GM23338 (cell line): ENCODE measurements around the gene MCTP1. TPM values are rescaled to one million over a fixed set of nuclear protein-coding genes. Genes with fewer than 3 reads are reported as not detected.

Experiments
- ATAC-seq: fragments of 200-7000 bp; cut with Tn5 transposase; 3 replicates; pipeline ENCODE4 v1.9.1; 2020
- DNase-seq: peaks from one replicate; pipeline ENCODE4 v3.0.0-alpha.2; 2015; ENCODE audit warnings: low spot score
- H2AFZ ChIP-seq: fragments of 200-600 bp; sonication (generic); 2 replicates; pipeline ENCODE4 v1.8.0; 2016; ENCODE audit warnings: antibody characterized with exemption, mild to moderate bottlenecking, moderate library complexity
- H3F3A ChIP-seq: fragments of 200-600 bp; sonication (generic); replicated peaks from 2 replicates; pipeline ENCODE4 v1.8.0; 2017; ENCODE audit warnings: antibody characterized with exemption, mixed run types, low read depth
- H3K27ac ChIP-seq: fragments of 200-600 bp; sonication (generic); 2 replicates; pipeline ENCODE4 v1.6.1; 2016; ENCODE audit warnings: low read depth
- H3K27me3 ChIP-seq: fragments of 200-600 bp; sonication (generic); 2 replicates; pipeline ENCODE4 v1.8.0; 2016; ENCODE audit warnings: mild to moderate bottlenecking, mixed run types, moderate library complexity; ENCODE audit not compliant: insufficient read depth
- H3K36me3 ChIP-seq: fragments of 200-600 bp; sonication (generic); 2 replicates; pipeline ENCODE4 v1.8.0; 2016; ENCODE audit warnings: mild to moderate bottlenecking; ENCODE audit not compliant: insufficient read depth
- H3K4me1 ChIP-seq: fragments of 200-600 bp; sonication (generic); 2 replicates; pipeline ENCODE4 v1.8.0; 2016; ENCODE audit warnings: mild to moderate bottlenecking, moderate library complexity; ENCODE audit not compliant: insufficient read depth
- H3K4me2 ChIP-seq: fragments of 200-600 bp; sonication (generic); 2 replicates; pipeline ENCODE4 v1.7.1; 2017; ENCODE audit warnings: mixed run types
- H3K4me3 ChIP-seq: fragments of 200-600 bp; sonication (generic); 2 replicates; pipeline ENCODE4 v1.6.1; 2016; ENCODE audit warnings: mixed run types
- H3K79me2 ChIP-seq: fragments of 200-600 bp; sonication (generic); replicated peaks from 2 replicates; pipeline ENCODE4 v1.8.0; 2017; ENCODE audit warnings: mild to moderate bottlenecking; ENCODE audit not compliant: insufficient read depth
- H3K9me2 ChIP-seq: fragments of 200-600 bp; sonication (generic); 2 replicates; pipeline ENCODE4 v1.8.0; 2017; ENCODE audit not compliant: insufficient read depth
- H4K20me1 ChIP-seq: fragments of 200-600 bp; sonication (generic); replicated peaks from 2 replicates; pipeline ENCODE4 v1.8.0; 2017; ENCODE audit warnings: mild to moderate bottlenecking; ENCODE audit not compliant: insufficient read depth
- H3K27ac Mint-ChIP-seq: 2 replicates; pipeline ENCODE4 v1.8.0; 2020; ENCODE audit warnings: inconsistent platforms, mild to moderate bottlenecking, moderate library complexity, mixed read lengths
- H3K27me3 Mint-ChIP-seq: 3 replicates; pipeline ENCODE4 v1.8.0; 2022; ENCODE audit warnings: low read depth, mild to moderate bottlenecking, moderate library complexity, mixed read lengths, inconsistent platforms; ENCODE audit not compliant: insufficient read depth, poor library complexity
- H3K36me3 Mint-ChIP-seq: 3 replicates; pipeline ENCODE4 v1.8.0; 2021; ENCODE audit warnings: low read depth, mild to moderate bottlenecking, inconsistent platforms, moderate library complexity, mixed read lengths
- H3K4me1 Mint-ChIP-seq: 3 replicates; pipeline ENCODE4 v1.8.0; 2020; ENCODE audit warnings: mild to moderate bottlenecking, inconsistent platforms, mixed read lengths
- H3K4me3 Mint-ChIP-seq: 3 replicates; pipeline ENCODE4 v1.8.0; 2021; ENCODE audit warnings: moderate library complexity, mild to moderate bottlenecking, inconsistent platforms, mixed read lengths
- H3K9me3 Mint-ChIP-seq: 3 replicates; pipeline ENCODE4 v1.8.0; 2020; ENCODE audit warnings: moderate library complexity, mild to moderate bottlenecking, inconsistent platforms, mixed read lengths
- CREB1 ChIP-seq: fragments of 250-450 bp; sonication (Bioruptor Pico); IDR thresholded peaks from 2 replicates; pipeline ENCODE4 v1.5.0; 2020; ENCODE audit warnings: low read depth, mild to moderate bottlenecking, moderate library complexity
- EZH2 ChIP-seq: fragments of 200-600 bp; sonication (generic); IDR thresholded peaks from one replicate; pipeline ENCODE4 v1.8.0; 2017; ENCODE audit warnings: antibody characterized with exemption, mild to moderate bottlenecking, low read depth; ENCODE audit not compliant: unreplicated experiment
- EZH2phosphoT487 ChIP-seq: fragments of 200-600 bp; sonication (generic); IDR thresholded peaks from one replicate; pipeline ENCODE4 v1.8.1; 2018; ENCODE audit warnings: antibody characterized with exemption; ENCODE audit not compliant: unreplicated experiment
- JUNB ChIP-seq: IDR thresholded peaks from one replicate; pipeline ENCODE4 v1.6.1; 2016; ENCODE audit warnings: antibody characterized with exemption; ENCODE audit not compliant: unreplicated experiment
- NANOG ChIP-seq: IDR thresholded peaks from 2 replicates; pipeline ENCODE4 v1.6.1; 2016; ENCODE audit warnings: antibody characterized with exemption, borderline replicate concordance
- POLR2AphosphoS5 ChIP-seq: IDR thresholded peaks from 2 replicates; pipeline ENCODE4 v1.6.1; 2016; ENCODE audit warnings: antibody characterized with exemption, low read depth
- STAT1 ChIP-seq: IDR thresholded peaks from one replicate; pipeline ENCODE4 v1.6.1; 2016; ENCODE audit warnings: antibody characterized with exemption; ENCODE audit not compliant: unreplicated experiment
- ZNF114 ChIP-seq: fragments of 250-450 bp; sonication (Bioruptor Pico); IDR thresholded peaks from 2 replicates; pipeline ENCODE4 v1.5.0; 2020; ENCODE audit warnings: mild to moderate bottlenecking, moderate library complexity
- ZNF331 ChIP-seq: fragments of 250-450 bp; sonication (Bioruptor Pico); IDR thresholded peaks from 2 replicates; pipeline ENCODE4 v1.5.0; 2020; ENCODE audit warnings: low read depth, mild to moderate bottlenecking, moderate library complexity
- polyA plus RNA-seq: library from polyadenylated mRNA; unstranded; fragments of >200 nt; fragmentation: Nextera tagmentation; extraction: Ambion mirVana; gene quantifications from 2 replicates; pipeline ENCODE4 v1.2.1, GENCODE V29; 2016
- total RNA-seq: library from RNA; depleted of rRNA; stranded (reverse); fragments of >200 nt; shearing (Covaris generic); gene quantifications from 2 replicates; pipeline ENCODE4 v1.2.3, GENCODE V29; 2014
- TF ChIP-seq, protein P1 (sequence below): IDR thresholded peaks from one replicate; pipeline ENCODE4 v1.6.1; 2018; ENCODE audit warnings: antibody characterized with exemption; ENCODE audit not compliant: unreplicated experiment
- TF ChIP-seq, protein P2 (sequence below): IDR thresholded peaks from 2 replicates; pipeline ENCODE4 v1.6.1; 2016; ENCODE audit warnings: antibody characterized with exemption
- TF ChIP-seq, protein P3 (sequence below), 2 experiments: fragments of 200-600 bp in 1 of 2; sonication (generic) in 1 of 2; conservative IDR thresholded peaks; 2 replicates each; pipeline versions ENCODE4 v1.5.1 to v1.6.1; 2016 to 2017; ENCODE audit warnings: antibody characterized with exemption in 2 of 2, low read depth in 2 of 2, mild to moderate bottlenecking in 2 of 2, moderate library complexity in 1 of 2
- TF ChIP-seq, protein P4 (sequence below): fragments of 250-450 bp; sonication (Bioruptor Pico); IDR thresholded peaks from 2 replicates; pipeline ENCODE4 v1.5.0; 2020; ENCODE audit warnings: mild to moderate bottlenecking, moderate library complexity

The MCTP1 gene
- total and polyA plus RNA-seq, 2 experiments from 2014 or later: 3.7 to 4.2 TPM

DNA sequence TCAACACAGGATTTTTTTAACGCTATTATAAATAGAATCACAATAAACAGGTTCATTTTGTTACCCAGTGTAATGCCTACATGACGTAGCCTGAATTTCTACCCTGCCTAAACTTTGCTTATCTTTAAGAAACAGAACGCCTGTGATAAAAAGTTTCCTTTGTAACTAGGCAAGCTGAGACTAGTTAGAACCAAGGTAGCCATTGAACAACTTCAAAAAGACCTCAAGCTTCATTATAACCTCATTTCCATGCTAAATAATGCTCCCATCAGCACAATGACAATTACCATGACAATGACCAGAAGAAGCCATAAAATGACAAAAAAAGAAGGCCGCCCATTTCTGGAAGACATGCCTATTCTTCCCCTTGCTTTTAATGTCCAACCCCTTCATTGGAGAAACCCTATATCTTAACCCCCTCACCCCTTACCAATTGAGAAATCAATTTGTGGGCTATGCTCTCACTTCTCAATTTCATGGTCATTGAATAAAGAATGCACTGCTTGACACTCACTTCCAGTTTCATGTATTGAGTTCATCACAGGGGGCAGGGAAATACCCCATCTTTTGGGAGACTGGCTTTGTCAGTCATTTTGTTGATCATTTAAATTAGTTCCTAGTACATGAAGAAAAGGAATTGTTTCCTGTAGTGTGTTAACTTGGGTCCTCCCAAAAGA lies 276.8 kb downstream of the MCTP1 start:
- Mint-ChIP-seq H3K27me3 (no peaks in the 10 kb centered on the region), H3K27ac (no peak overlapping the region; the same call in 1 of the 2 replicates), H3K4me3 (no peak overlapping the region)

More for the DNA sequence above, 276.8 kb downstream of the MCTP1 start:
- ATAC-seq (no peak), DNase-seq (no peak)
- TF ChIP-seq, protein P1, sequence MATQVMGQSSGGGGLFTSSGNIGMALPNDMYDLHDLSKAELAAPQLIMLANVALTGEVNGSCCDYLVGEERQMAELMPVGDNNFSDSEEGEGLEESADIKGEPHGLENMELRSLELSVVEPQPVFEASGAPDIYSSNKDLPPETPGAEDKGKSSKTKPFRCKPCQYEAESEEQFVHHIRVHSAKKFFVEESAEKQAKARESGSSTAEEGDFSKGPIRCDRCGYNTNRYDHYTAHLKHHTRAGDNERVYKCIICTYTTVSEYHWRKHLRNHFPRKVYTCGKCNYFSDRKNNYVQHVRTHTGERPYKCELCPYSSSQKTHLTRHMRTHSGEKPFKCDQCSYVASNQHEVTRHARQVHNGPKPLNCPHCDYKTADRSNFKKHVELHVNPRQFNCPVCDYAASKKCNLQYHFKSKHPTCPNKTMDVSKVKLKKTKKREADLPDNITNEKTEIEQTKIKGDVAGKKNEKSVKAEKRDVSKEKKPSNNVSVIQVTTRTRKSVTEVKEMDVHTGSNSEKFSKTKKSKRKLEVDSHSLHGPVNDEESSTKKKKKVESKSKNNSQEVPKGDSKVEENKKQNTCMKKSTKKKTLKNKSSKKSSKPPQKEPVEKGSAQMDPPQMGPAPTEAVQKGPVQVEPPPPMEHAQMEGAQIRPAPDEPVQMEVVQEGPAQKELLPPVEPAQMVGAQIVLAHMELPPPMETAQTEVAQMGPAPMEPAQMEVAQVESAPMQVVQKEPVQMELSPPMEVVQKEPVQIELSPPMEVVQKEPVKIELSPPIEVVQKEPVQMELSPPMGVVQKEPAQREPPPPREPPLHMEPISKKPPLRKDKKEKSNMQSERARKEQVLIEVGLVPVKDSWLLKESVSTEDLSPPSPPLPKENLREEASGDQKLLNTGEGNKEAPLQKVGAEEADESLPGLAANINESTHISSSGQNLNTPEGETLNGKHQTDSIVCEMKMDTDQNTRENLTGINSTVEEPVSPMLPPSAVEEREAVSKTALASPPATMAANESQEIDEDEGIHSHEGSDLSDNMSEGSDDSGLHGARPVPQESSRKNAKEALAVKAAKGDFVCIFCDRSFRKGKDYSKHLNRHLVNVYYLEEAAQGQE: no peak
- no peak for TF ChIP-seq EZH2
- no peak for TF ChIP-seq ZNF331 (CRISPR knock-in tag)
- no peak for TF ChIP-seq CREB1
- no peak for TF ChIP-seq EZH2phosphoT487
- TF ChIP-seq JUNB: no peak
- no peak for TF ChIP-seq NANOG
- TF ChIP-seq, protein P2, sequence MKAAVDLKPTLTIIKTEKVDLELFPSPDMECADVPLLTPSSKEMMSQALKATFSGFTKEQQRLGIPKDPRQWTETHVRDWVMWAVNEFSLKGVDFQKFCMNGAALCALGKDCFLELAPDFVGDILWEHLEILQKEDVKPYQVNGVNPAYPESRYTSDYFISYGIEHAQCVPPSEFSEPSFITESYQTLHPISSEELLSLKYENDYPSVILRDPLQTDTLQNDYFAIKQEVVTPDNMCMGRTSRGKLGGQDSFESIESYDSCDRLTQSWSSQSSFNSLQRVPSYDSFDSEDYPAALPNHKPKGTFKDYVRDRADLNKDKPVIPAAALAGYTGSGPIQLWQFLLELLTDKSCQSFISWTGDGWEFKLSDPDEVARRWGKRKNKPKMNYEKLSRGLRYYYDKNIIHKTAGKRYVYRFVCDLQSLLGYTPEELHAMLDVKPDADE: no peak
- TF ChIP-seq, protein P3, sequence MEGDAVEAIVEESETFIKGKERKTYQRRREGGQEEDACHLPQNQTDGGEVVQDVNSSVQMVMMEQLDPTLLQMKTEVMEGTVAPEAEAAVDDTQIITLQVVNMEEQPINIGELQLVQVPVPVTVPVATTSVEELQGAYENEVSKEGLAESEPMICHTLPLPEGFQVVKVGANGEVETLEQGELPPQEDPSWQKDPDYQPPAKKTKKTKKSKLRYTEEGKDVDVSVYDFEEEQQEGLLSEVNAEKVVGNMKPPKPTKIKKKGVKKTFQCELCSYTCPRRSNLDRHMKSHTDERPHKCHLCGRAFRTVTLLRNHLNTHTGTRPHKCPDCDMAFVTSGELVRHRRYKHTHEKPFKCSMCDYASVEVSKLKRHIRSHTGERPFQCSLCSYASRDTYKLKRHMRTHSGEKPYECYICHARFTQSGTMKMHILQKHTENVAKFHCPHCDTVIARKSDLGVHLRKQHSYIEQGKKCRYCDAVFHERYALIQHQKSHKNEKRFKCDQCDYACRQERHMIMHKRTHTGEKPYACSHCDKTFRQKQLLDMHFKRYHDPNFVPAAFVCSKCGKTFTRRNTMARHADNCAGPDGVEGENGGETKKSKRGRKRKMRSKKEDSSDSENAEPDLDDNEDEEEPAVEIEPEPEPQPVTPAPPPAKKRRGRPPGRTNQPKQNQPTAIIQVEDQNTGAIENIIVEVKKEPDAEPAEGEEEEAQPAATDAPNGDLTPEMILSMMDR (conservative IDR thresholded peaks at IDR 0.05; ENCODE audit: low read depth in 2 of 2): no peak
- TF ChIP-seq ZNF114: no peak
- no peak for TF ChIP-seq POLR2AphosphoS5
- no peak for TF ChIP-seq STAT1
- TF ChIP-seq, protein P4, sequence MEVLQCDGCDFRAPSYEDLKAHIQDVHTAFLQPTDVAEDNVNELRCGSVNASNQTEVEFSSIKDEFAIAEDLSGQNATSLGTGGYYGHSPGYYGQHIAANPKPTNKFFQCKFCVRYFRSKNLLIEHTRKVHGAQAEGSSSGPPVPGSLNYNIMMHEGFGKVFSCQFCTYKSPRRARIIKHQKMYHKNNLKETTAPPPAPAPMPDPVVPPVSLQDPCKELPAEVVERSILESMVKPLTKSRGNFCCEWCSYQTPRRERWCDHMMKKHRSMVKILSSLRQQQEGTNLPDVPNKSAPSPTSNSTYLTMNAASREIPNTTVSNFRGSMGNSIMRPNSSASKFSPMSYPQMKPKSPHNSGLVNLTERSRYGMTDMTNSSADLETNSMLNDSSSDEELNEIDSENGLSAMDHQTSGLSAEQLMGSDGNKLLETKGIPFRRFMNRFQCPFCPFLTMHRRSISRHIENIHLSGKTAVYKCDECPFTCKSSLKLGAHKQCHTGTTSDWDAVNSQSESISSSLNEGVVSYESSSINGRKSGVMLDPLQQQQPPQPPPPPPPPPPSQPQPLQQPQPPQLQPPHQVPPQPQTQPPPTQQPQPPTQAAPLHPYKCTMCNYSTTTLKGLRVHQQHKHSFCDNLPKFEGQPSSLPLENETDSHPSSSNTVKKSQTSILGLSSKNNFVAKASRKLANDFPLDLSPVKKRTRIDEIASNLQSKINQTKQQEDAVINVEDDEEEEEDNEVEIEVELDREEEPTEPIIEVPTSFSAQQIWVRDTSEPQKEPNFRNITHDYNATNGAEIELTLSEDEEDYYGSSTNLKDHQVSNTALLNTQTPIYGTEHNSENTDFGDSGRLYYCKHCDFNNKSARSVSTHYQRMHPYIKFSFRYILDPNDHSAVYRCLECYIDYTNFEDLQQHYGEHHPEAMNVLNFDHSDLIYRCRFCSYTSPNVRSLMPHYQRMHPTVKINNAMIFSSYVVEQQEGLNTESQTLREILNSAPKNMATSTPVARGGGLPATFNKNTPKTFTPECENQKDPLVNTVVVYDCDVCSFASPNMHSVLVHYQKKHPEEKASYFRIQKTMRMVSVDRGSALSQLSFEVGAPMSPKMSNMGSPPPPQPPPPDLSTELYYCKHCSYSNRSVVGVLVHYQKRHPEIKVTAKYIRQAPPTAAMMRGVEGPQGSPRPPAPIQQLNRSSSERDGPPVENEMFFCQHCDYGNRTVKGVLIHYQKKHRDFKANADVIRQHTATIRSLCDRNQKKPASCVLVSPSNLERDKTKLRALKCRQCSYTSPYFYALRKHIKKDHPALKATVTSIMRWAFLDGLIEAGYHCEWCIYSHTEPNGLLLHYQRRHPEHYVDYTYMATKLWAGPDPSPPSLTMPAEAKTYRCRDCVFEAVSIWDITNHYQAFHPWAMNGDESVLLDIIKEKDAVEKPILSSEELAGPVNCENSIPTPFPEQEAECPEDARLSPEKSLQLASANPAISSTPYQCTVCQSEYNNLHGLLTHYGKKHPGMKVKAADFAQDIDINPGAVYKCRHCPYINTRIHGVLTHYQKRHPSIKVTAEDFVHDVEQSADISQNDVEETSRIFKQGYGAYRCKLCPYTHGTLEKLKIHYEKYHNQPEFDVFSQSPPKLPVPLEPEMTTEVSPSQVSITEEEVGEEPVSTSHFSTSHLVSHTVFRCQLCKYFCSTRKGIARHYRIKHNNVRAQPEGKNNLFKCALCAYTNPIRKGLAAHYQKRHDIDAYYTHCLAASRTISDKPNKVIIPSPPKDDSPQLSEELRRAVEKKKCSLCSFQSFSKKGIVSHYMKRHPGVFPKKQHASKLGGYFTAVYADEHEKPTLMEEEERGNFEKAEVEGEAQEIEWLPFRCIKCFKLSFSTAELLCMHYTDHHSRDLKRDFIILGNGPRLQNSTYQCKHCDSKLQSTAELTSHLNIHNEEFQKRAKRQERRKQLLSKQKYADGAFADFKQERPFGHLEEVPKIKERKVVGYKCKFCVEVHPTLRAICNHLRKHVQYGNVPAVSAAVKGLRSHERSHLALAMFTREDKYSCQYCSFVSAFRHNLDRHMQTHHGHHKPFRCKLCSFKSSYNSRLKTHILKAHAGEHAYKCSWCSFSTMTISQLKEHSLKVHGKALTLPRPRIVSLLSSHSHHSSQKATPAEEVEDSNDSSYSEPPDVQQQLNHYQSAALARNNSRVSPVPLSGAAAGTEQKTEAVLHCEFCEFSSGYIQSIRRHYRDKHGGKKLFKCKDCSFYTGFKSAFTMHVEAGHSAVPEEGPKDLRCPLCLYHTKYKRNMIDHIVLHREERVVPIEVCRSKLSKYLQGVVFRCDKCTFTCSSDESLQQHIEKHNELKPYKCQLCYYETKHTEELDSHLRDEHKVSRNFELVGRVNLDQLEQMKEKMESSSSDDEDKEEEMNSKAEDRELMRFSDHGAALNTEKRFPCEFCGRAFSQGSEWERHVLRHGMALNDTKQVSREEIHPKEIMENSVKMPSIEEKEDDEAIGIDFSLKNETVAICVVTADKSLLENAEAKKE (CRISPR knock-in tag): no peak
- Histone ChIP-seq H3K79me2 (no peaks in the 10 kb centered on the region), H3K4me2 (no peak overlapping the region), H2AFZ (no peak overlapping the region), H3F3A (no peaks in the 10 kb centered on the region), H4K20me1 (no peaks in the 10 kb centered on the region), H3K27me3 (no peaks in the 10 kb centered on the region), H3K4me3 (no peak overlapping the region), H3K36me3 (no peaks in the 10 kb centered on the region; the same call in 1 of the 2 replicates), H3K9me2 (peaks cover 21% of the 10 kb centered on the region; the same call in 1 of the 2 replicates), H3K27ac (no peak overlapping the region), H3K4me1 (peaks cover 4% of the 10 kb centered on the region; the same call in 1 of the 2 replicates)
- Mint-ChIP-seq H3K9me3 (peaks cover 30% of the 10 kb centered on the region), H3K4me1 (peaks cover 5% of the 10 kb centered on the region; the same call in 1 of the 3 replicates), H3K36me3 (peaks cover 24% of the 10 kb centered on the region)
